Parathyroid adenoma (tissue), 2 donors: ENCODE measurements around the gene KRT34.

Experiments used
- H2AFZ ChIP-seq: fragments of 300-600 bp; sonication (generic); one replicate; pipeline ENCODE4 v1.7.0; 2017; ENCODE audit warnings: antibody characterized with exemption, mild to moderate bottlenecking
- H3K27ac ChIP-seq: fragments of 300-600 bp; sonication (generic); one replicate; pipeline ENCODE4 v1.7.0; 2017
- H3K27me3 ChIP-seq: fragments of 300-600 bp; sonication (generic); one replicate; pipeline ENCODE4 v1.7.0; 2017; ENCODE audit warnings: low read length; ENCODE audit not compliant: control insufficient read depth, insufficient read depth
- H3K36me3 ChIP-seq: fragments of 300-600 bp; sonication (generic); one replicate; pipeline ENCODE4 v1.7.0; 2017; ENCODE audit warnings: low read length; ENCODE audit not compliant: control insufficient read depth, insufficient read depth
- H3K4me1 ChIP-seq: fragments of 300-600 bp; sonication (generic); one replicate; pipeline ENCODE4 v1.7.0; 2017; ENCODE audit warnings: control low read depth
- H3K4me2 ChIP-seq: fragments of 300-600 bp; sonication (generic); one replicate; pipeline ENCODE4 v1.7.0; 2017; ENCODE audit warnings: low read length
- H3K4me3 ChIP-seq: fragments of 300-600 bp; sonication (generic); one replicate; pipeline ENCODE4 v1.7.0; 2017; ENCODE audit warnings: low read depth, low read length
- H3K79me2 ChIP-seq: fragments of 300-600 bp; sonication (generic); one replicate; pipeline ENCODE4 v1.7.0; 2017; ENCODE audit warnings: control low read depth
- H3K9ac ChIP-seq: fragments of 300-600 bp; sonication (generic); one replicate; pipeline ENCODE4 v1.7.0; 2017; ENCODE audit warnings: mild to moderate bottlenecking
- H3K9me3 ChIP-seq: fragments of 300-600 bp; sonication (generic); one replicate; pipeline ENCODE4 v1.7.0; 2017; ENCODE audit warnings: low read length; ENCODE audit not compliant: control insufficient read depth
- TF ChIP-seq, protein P1 (sequence below): fragments of 300-600 bp; sonication (generic); IDR thresholded peaks from one replicate; pipeline ENCODE4 v1.7.0; 2017; ENCODE audit warnings: antibody characterized with exemption, mild to moderate bottlenecking
- donor health status: primary hyperparathyroidism.

The KRT34 gene

DNA sequence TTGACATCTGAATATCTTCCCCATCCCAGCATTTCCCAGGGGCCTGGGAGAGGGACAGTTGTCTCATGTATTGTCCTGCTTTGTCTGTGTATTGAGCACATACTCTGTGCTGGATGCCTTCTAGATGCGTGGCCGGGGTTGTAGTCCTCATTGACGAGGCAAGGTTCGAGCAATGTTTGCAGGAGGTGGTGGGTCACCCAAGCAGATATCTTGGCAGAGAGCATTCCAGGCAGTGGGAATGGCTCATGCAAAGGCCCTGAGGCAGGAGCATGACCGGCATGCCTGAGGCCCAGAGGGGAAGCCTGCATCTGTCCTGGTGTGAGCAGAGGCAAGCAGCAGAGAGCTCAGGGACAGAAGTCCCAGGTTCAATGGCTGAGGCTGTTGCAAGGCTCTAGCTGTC, 49.0 kb downstream of the KRT34 start:
- no peaks in the 10 kb centered on the region for H3K27me3 ChIP-seq
- no peak overlapping the region for H3K4me2 ChIP-seq
- H2AFZ ChIP-seq = no peak overlapping the region
- no peaks in the 10 kb centered on the region for H3K79me2 ChIP-seq
- no peaks in the 10 kb centered on the region for H3K9me3 ChIP-seq
- no peaks in the 10 kb centered on the region for H3K4me1 ChIP-seq
- no peak overlapping the region for H3K27ac ChIP-seq
- TF ChIP-seq, protein P1, sequence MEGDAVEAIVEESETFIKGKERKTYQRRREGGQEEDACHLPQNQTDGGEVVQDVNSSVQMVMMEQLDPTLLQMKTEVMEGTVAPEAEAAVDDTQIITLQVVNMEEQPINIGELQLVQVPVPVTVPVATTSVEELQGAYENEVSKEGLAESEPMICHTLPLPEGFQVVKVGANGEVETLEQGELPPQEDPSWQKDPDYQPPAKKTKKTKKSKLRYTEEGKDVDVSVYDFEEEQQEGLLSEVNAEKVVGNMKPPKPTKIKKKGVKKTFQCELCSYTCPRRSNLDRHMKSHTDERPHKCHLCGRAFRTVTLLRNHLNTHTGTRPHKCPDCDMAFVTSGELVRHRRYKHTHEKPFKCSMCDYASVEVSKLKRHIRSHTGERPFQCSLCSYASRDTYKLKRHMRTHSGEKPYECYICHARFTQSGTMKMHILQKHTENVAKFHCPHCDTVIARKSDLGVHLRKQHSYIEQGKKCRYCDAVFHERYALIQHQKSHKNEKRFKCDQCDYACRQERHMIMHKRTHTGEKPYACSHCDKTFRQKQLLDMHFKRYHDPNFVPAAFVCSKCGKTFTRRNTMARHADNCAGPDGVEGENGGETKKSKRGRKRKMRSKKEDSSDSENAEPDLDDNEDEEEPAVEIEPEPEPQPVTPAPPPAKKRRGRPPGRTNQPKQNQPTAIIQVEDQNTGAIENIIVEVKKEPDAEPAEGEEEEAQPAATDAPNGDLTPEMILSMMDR = no peak
- no peaks in the 10 kb centered on the region for H3K36me3 ChIP-seq
- no peak overlapping the region for H3K9ac ChIP-seq
- H3K4me3 ChIP-seq = no peak overlapping the region

DNA sequence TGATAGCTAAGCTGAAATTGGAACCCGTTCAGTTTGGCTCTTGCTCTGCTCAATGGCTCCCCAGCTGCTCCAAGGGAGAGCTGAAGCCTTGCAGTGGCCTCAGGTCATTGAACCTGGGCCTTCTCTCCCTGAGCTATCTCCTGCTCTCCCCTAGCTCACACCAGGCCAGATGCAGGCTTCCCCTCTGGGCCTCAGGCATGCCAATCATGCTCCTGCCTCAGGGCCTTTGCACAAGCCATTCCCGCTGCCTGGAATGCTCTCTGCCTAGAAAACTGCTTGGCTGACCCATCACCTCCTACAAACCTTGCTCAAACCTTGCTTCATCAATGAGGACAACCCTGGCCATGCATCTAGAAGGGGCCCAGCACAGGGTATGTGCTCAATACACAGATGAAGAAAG, 49.9 kb downstream of the KRT34 start:
- Histone ChIP-seq H3K9me3 (no peaks in the 10 kb centered on the region), H3K4me3 (no peak overlapping the region), H3K79me2 (no peaks in the 10 kb centered on the region), H3K4me1 (no peaks in the 10 kb centered on the region), H3K27me3 (no peaks in the 10 kb centered on the region), H2AFZ (no peak overlapping the region), H3K36me3 (no peaks in the 10 kb centered on the region), H3K4me2 (no peak overlapping the region), H3K9ac (no peak overlapping the region), H3K27ac (no peak overlapping the region)
- TF ChIP-seq, protein P1 = no peak

DNA sequence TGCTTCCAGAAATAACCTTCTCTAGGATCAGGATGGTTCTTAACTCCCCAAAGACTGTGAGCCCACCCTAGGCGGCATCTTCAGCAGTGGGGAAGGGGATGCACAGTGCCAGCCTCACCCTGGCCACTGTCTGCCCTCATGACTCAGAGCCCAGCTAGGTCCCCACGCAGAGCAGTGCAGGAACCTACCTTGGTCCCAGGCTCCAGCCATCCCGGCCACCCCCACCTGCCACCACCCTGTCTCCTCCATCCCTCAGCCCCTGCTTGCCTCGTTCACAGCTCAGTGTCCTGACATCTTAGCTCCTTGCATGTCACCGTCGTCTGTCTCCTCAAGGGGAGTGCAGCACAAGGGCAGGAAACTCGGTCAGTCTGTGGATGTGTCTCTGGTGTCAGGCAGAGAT, 50.5 kb downstream of the KRT34 start:
- no peaks in the 10 kb centered on the region for H3K4me1 ChIP-seq
- no peak overlapping the region for H3K4me3 ChIP-seq
- H3K27ac ChIP-seq = no peak overlapping the region
- H3K4me2 ChIP-seq = no peak overlapping the region
- no peaks in the 10 kb centered on the region for H3K27me3 ChIP-seq
- H3K9ac ChIP-seq = no peak overlapping the region
- TF ChIP-seq, protein P1 = no peak
- no peaks in the 10 kb centered on the region for H3K36me3 ChIP-seq
- H2AFZ ChIP-seq = no peak overlapping the region
- no peaks in the 10 kb centered on the region for H3K9me3 ChIP-seq
- H3K79me2 ChIP-seq = no peaks in the 10 kb centered on the region

DNA sequence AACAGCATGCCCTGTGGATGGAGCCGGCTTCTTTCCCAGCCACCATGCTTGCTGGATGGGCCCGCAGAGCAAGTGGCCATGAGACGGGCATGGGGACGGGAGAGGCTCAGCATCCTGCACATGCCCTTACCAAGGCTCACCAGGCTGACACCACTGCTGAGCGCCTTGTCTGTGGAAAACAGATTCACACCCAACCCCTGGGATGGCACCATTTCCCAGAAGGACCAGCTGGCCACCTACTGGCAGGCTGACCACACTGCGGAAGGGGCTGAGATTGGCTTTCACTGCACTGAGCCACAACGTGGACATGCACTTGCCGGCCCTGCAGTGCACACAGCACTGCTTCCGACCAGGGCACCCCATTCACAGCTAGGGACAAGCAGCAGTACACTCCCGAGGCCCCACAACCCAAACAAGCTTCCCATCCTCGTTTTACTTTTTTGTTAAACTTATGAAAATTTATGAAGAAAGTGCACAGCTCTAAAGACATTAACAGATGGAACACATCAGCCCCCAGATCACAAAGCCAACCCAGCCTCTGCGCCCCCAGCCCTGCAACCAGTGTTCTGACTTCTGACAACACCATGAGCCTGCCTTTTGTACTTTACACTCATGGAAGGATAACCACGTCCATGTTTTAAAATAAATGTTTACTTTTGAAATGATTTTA, 52.7 kb downstream of the KRT34 start:
- H3K9me3 ChIP-seq = no peaks in the 10 kb centered on the region
- H3K4me1 ChIP-seq = no peaks in the 10 kb centered on the region
- no peak overlapping the region for H3K4me3 ChIP-seq
- H3K9ac ChIP-seq = no peak overlapping the region
- H3K4me2 ChIP-seq = no peak overlapping the region
- TF ChIP-seq, protein P1 = peak; percentile 49
- no peaks in the 10 kb centered on the region for H3K27me3 ChIP-seq
- H3K27ac ChIP-seq = no peak overlapping the region
- H3K36me3 ChIP-seq = no peaks in the 10 kb centered on the region
- no peaks in the 10 kb centered on the region for H3K79me2 ChIP-seq
- H2AFZ ChIP-seq = no peak overlapping the region

DNA sequence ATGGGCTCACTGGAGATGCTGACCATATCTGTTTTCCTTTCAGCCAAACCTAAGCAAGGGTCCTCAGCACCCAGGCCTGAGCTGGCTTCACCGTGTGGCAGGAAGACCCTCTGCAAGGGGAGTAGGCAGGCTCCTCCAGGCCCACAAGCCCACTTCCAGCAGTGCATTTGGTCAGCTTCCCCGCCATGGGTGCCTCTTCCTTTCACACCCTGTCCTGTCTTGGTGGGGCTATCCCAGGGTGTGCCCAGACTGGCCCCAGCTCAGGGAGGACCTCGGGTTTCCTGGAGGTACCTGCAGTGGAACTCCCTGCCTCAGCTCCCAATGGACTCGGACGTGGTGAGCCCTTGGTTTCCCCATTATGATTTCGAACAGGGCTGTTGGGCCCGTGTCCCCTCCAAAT, 53.9 kb downstream of the KRT34 start:
- H3K9me3 ChIP-seq = no peaks in the 10 kb centered on the region
- H3K9ac ChIP-seq = no peak overlapping the region

More for the DNA sequence above, 53.9 kb downstream of the KRT34 start:
- H3K4me1 ChIP-seq = no peaks in the 10 kb centered on the region
- H3K79me2 ChIP-seq = no peaks in the 10 kb centered on the region
- H3K36me3 ChIP-seq = no peaks in the 10 kb centered on the region
- no peak overlapping the region for H3K27ac ChIP-seq
- H2AFZ ChIP-seq = no peak overlapping the region
- TF ChIP-seq, protein P1 = no peak
- H3K4me2 ChIP-seq = no peak overlapping the region
- H3K27me3 ChIP-seq = no peaks in the 10 kb centered on the region
- H3K4me3 ChIP-seq = no peak overlapping the region
